Skeletal muscle tissue (tissue), 4 donors: ENCODE data around the gene NUP214. TPM values are rescaled to one million over a fixed set of nuclear protein-coding genes. Genes with fewer than 3 reads are reported as not detected.
A peak's percentile ranks its signal among the peaks of the same experiment; 100 is the strongest.
"Not testable (repeated sequence)": the region's sequence is repeated elsewhere in the genome, so short reads cannot be mapped to it uniquely, and the experiment has no call there.

Experiments
- H3K27ac ChIP-seq: one replicate; pipeline ENCODE4 v1.7.0; 2013; ENCODE audit warnings: mild to moderate bottlenecking, low read depth, low read length, inconsistent platforms
- H3K27me3 ChIP-seq, 3 donors: one replicate each; pipeline ENCODE4 v1.7.0; 2013; ENCODE audit warnings: low read length in 3 of 3; ENCODE audit not compliant: control insufficient read depth in 3 of 3, insufficient read depth in 3 of 3
- H3K36me3 ChIP-seq, 3 donors: one replicate each; pipeline ENCODE4 v1.7.0; 2013; ENCODE audit warnings: low read length in 3 of 3; ENCODE audit not compliant: control insufficient read depth in 3 of 3, insufficient read depth in 3 of 3
- H3K4me1 ChIP-seq, 3 donors: one replicate each; pipeline ENCODE4 v1.7.0; 2013; ENCODE audit warnings: low read length in 3 of 3, mild to moderate bottlenecking in 3 of 3; ENCODE audit not compliant: control insufficient read depth in 3 of 3, insufficient read depth in 3 of 3
- H3K4me3 ChIP-seq, 3 donors: one replicate each; pipeline ENCODE4 v1.7.0; 2013; ENCODE audit warnings: low read length in 3 of 3
- H3K9ac ChIP-seq, 3 donors: one replicate each; pipeline ENCODE4 v1.7.0; 2013; ENCODE audit warnings: low read length in 3 of 3, mild to moderate bottlenecking in 3 of 3, moderate library complexity in 2 of 3, low read depth in 1 of 3
- H3K9me3 ChIP-seq, 3 donors: one replicate each; pipeline ENCODE4 v1.7.0; 2013; ENCODE audit warnings: low read length in 3 of 3; ENCODE audit not compliant: control insufficient read depth in 3 of 3
- total RNA-seq: library from RNA; depleted of rRNA; stranded (reverse); fragments of >200 nt; gene quantifications from one replicate; pipeline ENCODE4 v1.2.3, GENCODE V29; 2014
- donor health status: Osteomylitis.

NUP214 gene
- total RNA-seq, 1 donor from 2014 or later = 20.9 TPM

DNA sequence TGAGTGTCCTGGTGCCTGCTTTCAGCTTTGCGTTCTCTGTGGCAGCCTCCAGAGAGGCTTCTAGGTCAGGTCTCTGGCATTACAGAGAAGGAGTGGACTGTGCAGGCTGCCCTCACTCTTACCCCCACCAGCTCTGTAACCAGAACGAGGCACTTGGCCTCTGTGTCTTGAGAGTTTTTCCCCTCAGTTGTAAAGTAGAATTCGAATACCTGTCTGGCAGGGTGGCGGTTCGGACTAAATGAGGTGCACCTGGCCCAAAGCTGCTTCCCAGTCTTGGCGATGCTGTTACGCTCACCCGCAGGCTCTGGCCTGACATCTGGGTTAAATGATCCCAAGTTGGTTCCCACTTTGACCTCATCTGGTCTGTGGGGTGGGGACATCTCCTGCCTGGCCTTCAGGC lies 110.8 kb downstream of the NUP214 start:
- H3K9me3 ChIP-seq = no peaks in the 10 kb centered on the region
- peaks cover 22 to 35% (median 32%) of the 10 kb centered on the region in 3 donors for H3K4me1 ChIP-seq
- H3K9ac ChIP-seq = no peak overlapping the region
- H3K27ac ChIP-seq = no peak overlapping the region
- H3K4me3 ChIP-seq = no peak overlapping the region
- peaks cover 18 to 25% (median 21%) of the 10 kb centered on the region in 3 donors for H3K36me3 ChIP-seq
- no peaks in the 10 kb centered on the region for H3K27me3 ChIP-seq

DNA sequence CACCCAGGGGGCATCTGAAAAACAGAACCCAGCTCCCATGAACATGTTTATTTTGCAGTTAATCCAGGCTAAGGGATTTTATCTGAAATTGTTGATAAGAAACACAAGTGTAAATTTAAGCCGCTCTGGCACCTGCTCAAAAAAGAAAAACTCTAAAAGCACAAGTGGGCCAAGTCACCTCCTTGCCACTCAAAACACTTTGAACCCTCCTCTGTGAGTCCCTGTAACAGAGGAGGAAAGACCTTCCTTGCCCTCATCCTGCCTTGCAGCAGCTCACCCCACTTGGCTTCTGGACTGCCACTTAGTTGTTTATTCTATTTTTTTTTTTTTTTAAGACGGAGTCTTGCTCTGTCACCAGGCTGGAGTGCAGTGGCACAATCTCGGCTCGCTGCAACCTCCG lies 111.4 kb downstream of the NUP214 start:
- no peak overlapping the region for H3K9ac ChIP-seq
- no peaks in the 10 kb centered on the region for H3K9me3 ChIP-seq
- H3K27me3 ChIP-seq = no peaks in the 10 kb centered on the region
- no peak overlapping the region for H3K4me3 ChIP-seq
- peaks cover 17 to 21% (median 18%) of the 10 kb centered on the region in 3 donors for H3K36me3 ChIP-seq
- peaks cover 22 to 35% (median 32%) of the 10 kb centered on the region in 3 donors for H3K4me1 ChIP-seq
- no peak overlapping the region for H3K27ac ChIP-seq

DNA sequence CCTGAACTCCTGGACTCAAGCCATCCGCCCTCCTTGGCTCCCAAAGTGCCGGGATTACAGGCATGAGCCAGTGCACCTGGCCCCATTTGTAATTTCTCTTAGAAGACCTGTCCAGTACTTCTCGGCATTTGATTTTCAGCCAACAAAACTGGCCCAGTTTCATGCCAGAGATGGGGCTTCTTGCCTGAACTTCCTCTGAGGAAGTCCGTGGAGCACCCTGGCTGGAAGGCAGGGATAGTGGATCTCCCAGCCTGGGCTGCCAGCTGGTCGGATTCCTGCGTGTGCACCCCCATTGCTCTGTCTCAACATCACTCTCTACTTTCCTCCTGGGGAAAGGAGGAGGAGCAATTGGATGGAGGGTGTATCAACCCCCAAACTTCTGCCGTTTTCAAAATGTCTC lies 111.9 kb downstream of the NUP214 start:
- H3K27ac ChIP-seq = no peak overlapping the region
- no peak overlapping the region for H3K9ac ChIP-seq
- no peak overlapping the region for H3K4me3 ChIP-seq
- peaks cover 12 to 16% (median 15%) of the 10 kb centered on the region in 3 donors for H3K36me3 ChIP-seq
- H3K9me3 ChIP-seq = no peaks in the 10 kb centered on the region
- no peaks in the 10 kb centered on the region for H3K27me3 ChIP-seq
- H3K4me1 ChIP-seq = peaks cover 22 to 35% (median 32%) of the 10 kb centered on the region in 3 donors

DNA sequence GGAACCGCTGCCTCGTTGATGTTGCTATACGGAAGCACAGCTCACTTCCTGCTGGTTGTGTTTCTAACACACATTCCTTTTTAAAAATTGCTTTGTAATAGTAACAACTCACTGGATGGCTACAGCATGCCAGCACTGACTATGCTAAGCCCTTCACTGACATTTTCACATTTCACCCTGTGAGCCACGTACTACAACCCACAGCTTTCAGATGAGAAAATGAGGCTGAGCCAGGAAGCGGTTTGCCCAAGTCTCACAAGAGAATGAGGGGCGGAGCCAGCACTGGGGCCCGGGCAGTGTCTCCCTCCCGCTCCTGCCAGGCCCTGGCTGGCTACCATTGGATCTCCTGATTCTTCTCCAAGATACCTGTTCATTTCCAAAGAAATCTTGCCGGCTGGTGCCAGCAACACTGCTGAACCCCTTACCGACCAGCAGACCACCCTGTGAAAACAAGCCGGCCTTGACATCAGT lies 112.6 kb downstream of the NUP214 start:
- Histone ChIP-seq H3K27me3 (no peaks in the 10 kb centered on the region), H3K36me3 (peaks cover 11 to 12% (median 11%) of the 10 kb centered on the region in 3 donors), H3K9ac (peak overlapping the region in 2 of 3 donors; percentile 34 to 81), H3K4me1 (peaks cover 22 to 35% (median 32%) of the 10 kb centered on the region in 3 donors), H3K9me3 (peaks cover 0 to 1% (median 0%) of the 10 kb centered on the region in 3 donors), H3K27ac (peak overlapping the region; percentile 85), H3K4me3 (peak overlapping the region; percentile 45 to 60 (median 46))

DNA sequence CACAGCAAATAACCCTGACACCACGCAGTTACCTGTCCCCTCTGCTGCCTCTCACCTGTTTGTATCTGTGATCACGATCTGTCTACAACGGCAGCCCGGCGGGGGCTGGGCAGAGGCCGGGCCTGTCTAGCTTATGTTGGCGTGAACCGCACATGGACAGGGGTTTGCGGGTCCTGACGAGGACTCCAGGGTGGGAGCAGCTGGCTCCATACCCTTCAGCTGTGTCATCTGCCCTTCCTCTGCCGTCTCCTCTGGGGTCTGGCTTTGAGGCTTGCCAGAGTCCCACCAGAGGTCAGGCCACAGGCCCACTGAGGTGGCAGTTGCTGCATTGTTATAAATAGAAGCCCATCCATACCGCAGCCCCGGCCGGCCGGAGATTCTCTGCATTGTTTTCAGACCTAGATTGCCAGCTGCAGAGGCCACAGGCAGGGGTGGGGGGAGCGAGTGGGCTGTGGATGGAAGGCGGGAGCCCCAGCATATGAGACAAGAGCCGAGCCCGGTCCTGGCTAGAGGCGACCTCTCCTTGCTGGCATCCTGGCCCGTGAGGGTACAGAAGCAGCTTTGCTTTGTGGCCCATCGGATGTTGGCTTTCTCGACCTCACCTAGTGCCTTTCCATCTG lies 113.1 kb downstream of the NUP214 start:
- H3K36me3 ChIP-seq = peaks cover 7 to 9% (median 8%) of the 10 kb centered on the region in 3 donors
- peak overlapping the region; percentile 45 to 60 (median 46) for H3K4me3 ChIP-seq
- H3K9me3 ChIP-seq = peaks cover 0 to 2% (median 0%) of the 10 kb centered on the region in 3 donors
- no peaks in the 10 kb centered on the region for H3K27me3 ChIP-seq
- H3K9ac ChIP-seq = peak overlapping the region in 2 of 3 donors; percentile 34 to 81
- peaks cover 22 to 35% (median 32%) of the 10 kb centered on the region in 3 donors for H3K4me1 ChIP-seq
- peak overlapping the region; percentile 85 for H3K27ac ChIP-seq

DNA sequence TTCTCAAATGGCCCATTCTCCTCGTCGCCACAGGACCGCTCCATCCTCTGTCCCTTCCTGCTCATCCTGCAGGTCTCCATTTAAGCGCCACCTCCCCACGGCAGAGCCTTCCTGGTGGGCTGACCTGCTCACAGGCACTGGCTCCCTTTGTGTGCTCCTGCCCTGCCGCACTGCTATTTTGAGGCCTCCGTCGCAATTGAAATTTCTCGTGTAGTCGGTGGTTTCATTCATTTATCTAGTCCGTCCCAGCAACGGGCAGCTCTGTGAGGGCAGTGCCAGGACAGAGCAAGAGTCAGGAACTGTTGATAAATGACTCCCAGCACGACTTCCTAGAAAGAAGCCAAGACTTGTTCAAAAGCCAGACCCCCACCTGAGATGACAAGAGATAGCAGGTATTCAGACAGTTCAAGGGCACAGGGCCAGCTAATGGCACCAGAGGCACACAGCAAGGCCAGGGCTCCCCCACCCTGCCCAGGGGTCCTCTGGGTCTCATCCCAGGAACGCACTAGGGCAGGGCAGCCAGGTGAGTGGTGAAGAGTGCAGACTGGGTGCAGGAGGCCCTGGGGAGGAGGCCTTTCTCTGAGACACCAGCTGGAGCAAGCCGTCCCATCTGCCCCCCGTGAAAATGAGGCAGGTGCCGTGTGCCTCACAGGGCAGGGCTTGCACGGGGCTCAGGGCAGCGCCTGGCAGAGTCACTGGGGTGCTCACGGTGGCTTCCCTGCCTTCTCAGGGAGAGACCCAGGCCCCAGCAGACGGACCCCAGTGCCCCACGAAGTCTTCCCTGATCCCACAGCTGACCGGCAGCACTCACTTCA lies 114.0 kb downstream of the NUP214 start:
- H3K9me3 ChIP-seq = peaks cover 0 to 2% (median 0%) of the 10 kb centered on the region in 3 donors
- H3K4me1 ChIP-seq = peaks cover 22 to 35% (median 32%) of the 10 kb centered on the region in 3 donors
- no peak overlapping the region for H3K27ac ChIP-seq
- no peaks in the 10 kb centered on the region for H3K27me3 ChIP-seq
- H3K4me3 ChIP-seq = no peak overlapping the region
- peak overlapping the region in 2 of 3 donors; percentile 33 to 81 for H3K9ac ChIP-seq
- H3K36me3 ChIP-seq = peaks cover 0 to under 1% (median 0%) of the 10 kb centered on the region in 3 donors

DNA sequence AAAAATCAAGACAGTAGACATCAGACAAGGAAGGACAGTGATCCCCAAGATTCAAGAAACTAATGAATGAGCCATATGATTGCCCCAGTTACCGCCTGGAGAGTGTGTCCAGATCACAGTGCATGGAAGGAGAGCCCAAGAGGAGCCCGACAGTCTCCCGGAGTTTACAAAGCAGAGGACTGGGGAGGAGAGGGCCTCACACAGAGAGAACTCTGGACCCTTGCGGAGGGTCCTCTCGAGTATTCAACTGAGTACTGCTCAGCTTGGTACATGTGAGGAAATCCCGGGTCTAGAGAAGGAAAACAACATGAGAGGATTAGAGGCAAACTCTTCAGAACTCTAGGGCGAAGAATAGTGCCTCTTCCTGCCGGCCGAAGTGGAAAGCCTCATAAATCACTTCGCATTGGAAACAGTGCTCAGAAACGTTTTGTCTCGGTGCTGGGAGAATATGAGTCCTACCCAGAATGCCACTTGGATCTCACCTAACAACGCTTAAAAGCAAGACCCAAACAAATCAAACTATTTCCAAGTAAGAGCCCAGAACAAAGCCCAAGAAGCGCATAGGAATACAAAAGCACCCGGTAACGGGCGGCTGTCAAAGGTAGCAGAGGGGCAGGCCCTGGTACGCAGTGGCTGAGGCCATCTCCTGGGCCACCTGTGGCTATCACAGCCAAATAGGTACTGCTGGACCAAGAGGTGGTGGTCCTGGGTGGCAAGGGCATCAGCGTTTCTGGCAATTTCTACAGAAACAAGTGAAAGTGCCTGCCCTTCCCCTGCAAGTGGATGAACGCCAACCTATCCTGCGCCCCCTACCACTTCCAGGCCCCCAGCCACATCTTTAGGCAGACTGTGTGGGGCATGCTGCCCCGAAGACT lies 114.9 kb downstream of the NUP214 start:
- no peaks in the 10 kb centered on the region for H3K27me3 ChIP-seq
- no peaks in the 10 kb centered on the region for H3K36me3 ChIP-seq
- H3K27ac ChIP-seq = no peak overlapping the region
- H3K9me3 ChIP-seq = peaks cover 0 to 2% (median 0%) of the 10 kb centered on the region in 3 donors
- H3K4me1 ChIP-seq = peaks cover 18 to 27% (median 24%) of the 10 kb centered on the region in 3 donors
- H3K9ac ChIP-seq = no peak overlapping the region
- H3K4me3 ChIP-seq = no peak overlapping the region

DNA sequence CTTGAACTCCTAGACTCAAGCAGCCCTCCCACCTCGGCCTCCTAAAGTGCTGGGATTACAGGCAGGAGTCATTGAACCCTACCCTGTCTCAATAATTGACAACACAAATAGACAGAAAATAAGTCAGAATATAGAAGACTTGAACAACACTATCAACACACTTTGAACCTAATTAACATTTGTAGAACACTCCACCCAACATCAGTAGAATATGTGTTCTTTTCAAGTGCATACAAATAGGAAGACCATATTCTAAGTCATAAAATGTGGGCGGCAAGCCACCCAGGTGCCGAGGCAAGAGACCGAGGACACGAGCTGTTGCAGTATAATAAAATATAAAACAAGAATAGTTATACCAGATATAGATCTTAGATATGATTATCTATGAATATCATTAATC lies 118.9 kb downstream of the NUP214 start:
- H3K36me3 ChIP-seq, H3K27ac ChIP-seq, H3K4me3 ChIP-seq, H3K9me3 ChIP-seq, H3K27me3 ChIP-seq, H3K9ac ChIP-seq, H3K4me1 ChIP-seq: not testable (repeated sequence)

DNA sequence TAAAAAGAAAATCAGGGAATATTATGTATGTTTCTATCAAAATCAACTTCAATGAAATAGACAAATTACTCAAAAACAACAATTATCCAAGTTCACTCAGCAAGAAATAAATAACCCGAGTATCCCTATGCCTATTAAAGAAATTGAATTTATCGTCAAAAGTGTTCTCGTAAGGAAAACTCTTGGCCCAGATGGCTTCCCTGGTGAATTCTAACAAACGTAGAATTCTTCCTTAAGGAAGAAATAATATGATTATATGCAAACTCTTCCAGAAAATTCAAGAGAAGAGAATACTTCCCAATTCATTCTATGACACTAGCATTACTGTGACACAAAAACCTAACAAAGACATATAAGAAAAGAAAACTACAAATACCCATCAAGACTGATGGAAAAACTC lies 121.2 kb downstream of the NUP214 start:
- H3K9ac ChIP-seq = no peak overlapping the region
- no peaks in the 10 kb centered on the region for H3K36me3 ChIP-seq
- H3K27ac ChIP-seq = no peak overlapping the region
- H3K9me3 ChIP-seq = peaks cover 0 to 2% (median 0%) of the 10 kb centered on the region in 3 donors
- no peaks in the 10 kb centered on the region for H3K4me1 ChIP-seq
- no peaks in the 10 kb centered on the region for H3K27me3 ChIP-seq
- no peak overlapping the region for H3K4me3 ChIP-seq
